Neuronal stem cell (in vitro differentiated cells): ENCODE results near the gene SPART.
"Not testable (repeated sequence)": the region's sequence is repeated elsewhere in the genome, so short reads cannot be mapped to it uniquely, and the experiment has no call there.

Experiments
- DNase-seq: peaks from one replicate; pipeline ENCODE4 v3.0.0-alpha.2; 2013; ENCODE audit warnings: low spot score
- H2AFZ ChIP-seq: one replicate; pipeline ENCODE4 v1.6.1; 2013; ENCODE audit warnings: mild to moderate bottlenecking, low read length, inconsistent platforms
- H2AK5ac ChIP-seq: 2 replicates; pipeline ENCODE4 v1.6.1; 2013; ENCODE audit warnings: low read depth, mild to moderate bottlenecking, inconsistent platforms, low read length, moderate library complexity, mixed read lengths
- H2BK120ac ChIP-seq: 2 replicates; pipeline ENCODE4 v1.6.1; 2013; ENCODE audit warnings: low read depth, mild to moderate bottlenecking, inconsistent platforms, low read length, moderate library complexity, mixed read lengths
- H2BK12ac ChIP-seq: one replicate; pipeline ENCODE4 v1.6.1; 2013; ENCODE audit warnings: low read length, inconsistent platforms
- H2BK15ac ChIP-seq: 2 replicates; pipeline ENCODE4 v1.6.1; 2013; ENCODE audit warnings: mild to moderate bottlenecking, low read length, inconsistent platforms, mixed read lengths
- H2BK5ac ChIP-seq: one replicate; pipeline ENCODE4 v1.6.1; 2013; ENCODE audit warnings: inconsistent platforms, mild to moderate bottlenecking, low read length, moderate library complexity
- H3K14ac ChIP-seq: one replicate; pipeline ENCODE4 v1.6.1; 2013; ENCODE audit warnings: low read length, inconsistent platforms
- H3K18ac ChIP-seq: 2 replicates; pipeline ENCODE4 v1.6.1; 2013; ENCODE audit warnings: low read length, inconsistent platforms
- H3K23ac ChIP-seq: 2 replicates; pipeline ENCODE4 v1.6.1; 2013; ENCODE audit warnings: low read depth, mild to moderate bottlenecking, mixed read lengths, low read length, inconsistent platforms; ENCODE audit not compliant: poor library complexity
- H3K27ac ChIP-seq: replicated peaks from 3 replicates; pipeline ENCODE4 v1.5.1; 2013; ENCODE audit warnings: low read length, inconsistent platforms
- H3K27me3 ChIP-seq, 3 experiments: 2 replicates each; pipeline ENCODE4 v1.6.1; 2013; ENCODE audit warnings: low read length in 3 of 3, mild to moderate bottlenecking in 2 of 3, inconsistent platforms in 1 of 3, low read depth in 1 of 3, mixed read lengths in 1 of 3, moderate library complexity in 1 of 3; ENCODE audit not compliant: control insufficient read depth in 3 of 3, insufficient read depth in 3 of 3
- H3K36me3 ChIP-seq, 2 donors: replicated peaks in 1 of 2; 2 replicates each; pipeline ENCODE4 v1.6.1; 2013; ENCODE audit warnings: low read length in 2 of 2; ENCODE audit not compliant: control insufficient read depth in 2 of 2, insufficient read depth in 2 of 2
- H3K4ac ChIP-seq: 2 replicates; pipeline ENCODE4 v1.6.1; 2013; ENCODE audit warnings: inconsistent platforms, mild to moderate bottlenecking, low read length, moderate library complexity
- H3K4me1 ChIP-seq, 2 donors: 1 replicate in 1 of 2; 2 replicates in 1 of 2; pipeline ENCODE4 v1.6.1; 2013; ENCODE audit warnings: low read length in 2 of 2, low read depth in 1 of 2; ENCODE audit not compliant: control insufficient read depth in 2 of 2, insufficient read depth in 1 of 2
- H3K4me2 ChIP-seq: one replicate; pipeline ENCODE4 v1.6.1; 2013; ENCODE audit warnings: mild to moderate bottlenecking, low read length, inconsistent platforms; ENCODE audit not compliant: insufficient read depth, poor library complexity, severe bottlenecking
- H3K4me3 ChIP-seq, 2 donors: 2 replicates each; pipeline ENCODE4 v1.5.1; 2013; ENCODE audit warnings: low read length in 2 of 2, mild to moderate bottlenecking in 2 of 2, inconsistent platforms in 1 of 2, moderate library complexity in 1 of 2
- H3K79me1 ChIP-seq: one replicate; pipeline ENCODE4 v1.6.1; 2013; ENCODE audit warnings: low read depth, mild to moderate bottlenecking, inconsistent platforms, low read length, moderate library complexity
- H3K9ac ChIP-seq: one replicate; pipeline ENCODE4 v1.6.1; 2013; ENCODE audit warnings: mild to moderate bottlenecking, low read depth, low read length, inconsistent platforms; ENCODE audit not compliant: poor library complexity
- H3K9me3 ChIP-seq, 2 donors: replicated peaks in 1 of 2; 2 replicates each; pipeline versions ENCODE3 to v1.6.1; 2013; ENCODE audit warnings: low read length in 2 of 2, mild to moderate bottlenecking in 2 of 2, inconsistent platforms in 1 of 2, low read depth in 1 of 2, mixed read lengths in 1 of 2, moderate library complexity in 1 of 2; ENCODE audit not compliant: control insufficient read depth in 2 of 2, insufficient read depth in 1 of 2
- H4K8ac ChIP-seq: one replicate; pipeline ENCODE4 v1.6.1; 2013; ENCODE audit warnings: low read depth, mild to moderate bottlenecking, inconsistent platforms, low read length, moderate library complexity
- H4K91ac ChIP-seq: one replicate; pipeline ENCODE4 v1.6.1; 2013; ENCODE audit warnings: low read length, low read depth, mild to moderate bottlenecking, inconsistent platforms; ENCODE audit not compliant: poor library complexity
- WGBS, 2 donors: extraction: QIAGEN DNeasy Blood & Tissue Kit; methylation state at CpG; one replicate each; pipeline ENCODE4 v1.1.7; 2013; ENCODE audit warnings: missing lambda C conversion rate in 2 of 2, mixed read lengths in 1 of 2; ENCODE audit not compliant: insufficient read length in 2 of 2, insufficient replicate concordance in 1 of 2; ENCODE audit errors: extremely low coverage in 2 of 2; 5-methylcytosine and 5-hydroxymethylcytosine counted together

SPART gene

DNA sequence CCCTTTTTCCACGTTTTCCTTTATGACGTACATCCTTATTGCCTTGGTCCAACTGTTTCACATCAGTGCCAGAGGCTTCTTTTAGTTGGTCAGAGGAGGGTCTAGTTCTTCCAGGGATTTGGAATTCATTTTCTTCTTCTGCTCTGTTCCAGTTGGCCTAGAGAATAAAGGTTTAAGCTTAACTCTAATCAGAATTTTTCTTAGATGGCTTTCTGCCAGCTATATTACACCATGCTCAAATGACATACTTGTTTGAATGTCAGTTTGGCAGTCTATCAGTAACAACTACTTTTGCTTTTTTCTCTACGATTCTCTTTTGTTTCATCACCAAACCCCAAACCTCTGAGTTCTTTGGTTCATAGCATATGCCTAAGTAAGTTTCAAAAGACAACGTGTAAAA lies 16.8 kb downstream of the SPART start:
- H3K4me1 ChIP-seq, result peaks cover 0 to 1% of the 10 kb centered on the region in 2 donors
- no CpG with 5 or more reads among the region's 4 CpGs for WGBS, 2 donors
- H2BK120ac ChIP-seq, result no peak overlapping the region
- H3K9ac ChIP-seq, result no peak overlapping the region
- peaks cover 1% of the 10 kb centered on the region for H3K79me1 ChIP-seq
- no peak overlapping the region for H4K8ac ChIP-seq
- H3K9me3 ChIP-seq, result no peaks in the 10 kb centered on the region
- no peak overlapping the region for H2AFZ ChIP-seq
- H3K4me2 ChIP-seq, result no peak overlapping the region
- H2BK5ac ChIP-seq, result no peak overlapping the region
- no peak overlapping the region for H3K27ac ChIP-seq
- H3K18ac ChIP-seq, result no peak overlapping the region
- H3K23ac ChIP-seq, result no peak overlapping the region
- no peak for DNase-seq
- H3K27me3 ChIP-seq, result no peaks in the 10 kb centered on the region
- H2BK15ac ChIP-seq, result no peak overlapping the region
- no peak overlapping the region for H2BK12ac ChIP-seq
- H2AK5ac ChIP-seq, result no peak overlapping the region
- no peak overlapping the region for H3K4ac ChIP-seq
- H4K91ac ChIP-seq, result no peak overlapping the region
- H3K14ac ChIP-seq, result no peak overlapping the region
- no peak overlapping the region for H3K4me3 ChIP-seq
- H3K36me3 ChIP-seq, result peaks cover 2 to 98% of the 10 kb centered on the region in 2 donors

DNA sequence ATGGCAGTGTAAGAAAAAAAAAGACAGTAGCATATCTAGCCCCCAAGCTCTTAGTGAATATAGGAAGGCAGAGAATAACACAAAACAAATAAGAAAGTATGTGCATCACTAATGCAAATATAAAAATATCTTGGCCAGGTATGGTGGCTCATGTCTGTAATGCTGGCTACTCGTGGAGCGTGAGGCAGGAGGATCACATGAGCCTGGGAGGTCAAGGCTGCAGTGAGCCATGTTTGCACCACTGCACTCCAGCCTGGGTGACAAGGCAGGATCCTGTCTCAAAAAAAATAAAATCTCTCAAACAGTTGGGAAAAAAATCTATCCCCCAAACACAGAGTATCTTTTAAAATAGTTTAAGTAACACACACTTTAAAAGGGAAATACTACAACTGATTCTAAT lies 17.4 kb downstream of the SPART start:
- H2AFZ ChIP-seq, result no peak overlapping the region
- H3K27me3 ChIP-seq, result no peaks in the 10 kb centered on the region
- H3K4ac ChIP-seq, result no peak overlapping the region
- no peak overlapping the region for H2BK12ac ChIP-seq
- H4K91ac ChIP-seq, result no peak overlapping the region
- DNase-seq, result no peak
- H3K9me3 ChIP-seq, result no peaks in the 10 kb centered on the region
- no peak overlapping the region for H2BK120ac ChIP-seq
- no peak overlapping the region for H2BK15ac ChIP-seq
- H4K8ac ChIP-seq, result no peak overlapping the region
- no peak overlapping the region for H3K9ac ChIP-seq
- no peak overlapping the region for H2AK5ac ChIP-seq
- peaks cover 1% of the 10 kb centered on the region for H3K79me1 ChIP-seq
- H3K4me2 ChIP-seq, result no peak overlapping the region
- H3K36me3 ChIP-seq, result peaks cover 7 to 98% of the 10 kb centered on the region in 2 donors
- H3K4me3 ChIP-seq, result no peak overlapping the region
- WGBS, 2 donors, result no CpG with 5 or more reads among the region's 2 CpGs
- H3K27ac ChIP-seq, result no peak overlapping the region
- H3K14ac ChIP-seq, result no peak overlapping the region
- H3K18ac ChIP-seq, result no peak overlapping the region
- H3K23ac ChIP-seq, result no peak overlapping the region
- H2BK5ac ChIP-seq, result no peak overlapping the region
- H3K4me1 ChIP-seq, result peaks cover 0 to 1% of the 10 kb centered on the region in 2 donors

DNA sequence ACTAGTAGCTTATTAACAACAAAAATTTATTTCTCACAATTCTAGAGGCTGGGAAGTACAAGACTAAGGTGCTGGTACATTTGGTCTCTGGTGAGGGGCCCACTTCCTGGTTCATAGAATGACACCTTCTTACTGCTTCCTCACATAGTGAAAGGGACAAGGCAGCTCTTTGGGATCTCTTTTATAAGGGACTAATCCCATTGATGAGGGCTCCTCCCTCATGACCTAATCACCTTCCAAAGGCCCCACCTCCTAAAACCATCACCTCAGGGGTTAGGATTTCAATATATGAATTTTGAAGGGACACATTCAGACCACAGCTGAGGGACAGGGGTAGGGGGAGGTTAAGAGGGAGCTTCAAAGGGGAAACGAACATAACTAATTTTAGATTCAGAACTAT lies 20.3 kb downstream of the SPART start:
- Histone ChIP-seq H2BK5ac (no peak overlapping the region), H3K27ac (no peak overlapping the region)

DNA sequence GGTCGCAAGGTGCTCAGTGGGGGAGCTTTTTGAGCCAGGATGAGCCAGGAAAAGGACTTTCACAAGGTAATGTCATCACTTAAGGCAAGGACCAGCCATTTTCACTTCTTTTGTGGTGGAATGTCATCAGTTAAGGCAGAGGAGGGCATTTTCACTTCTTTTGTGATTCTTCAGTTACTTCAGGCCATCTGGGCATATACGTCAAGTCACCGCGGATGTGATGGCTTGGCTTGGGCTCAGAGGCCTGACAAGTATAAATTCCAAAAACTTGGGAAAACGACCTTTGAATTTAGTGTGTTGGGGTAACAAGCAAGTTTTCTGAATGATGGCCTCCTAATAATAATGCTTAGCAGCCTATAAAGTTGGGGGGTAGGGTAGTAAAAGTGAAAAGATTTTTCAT lies 21.3 kb downstream of the SPART start:
- H2BK12ac ChIP-seq, result not testable (repeated sequence)

More for the DNA sequence above, 20.3 kb downstream of the SPART start:
- Histone ChIP-seq H3K79me1 (peaks cover 1% of the 10 kb centered on the region), H3K4me3 (no peak overlapping the region), H3K18ac (no peak overlapping the region), H3K9ac (no peak overlapping the region), H3K27me3 (no peaks in the 10 kb centered on the region), H3K4me1 (peaks cover 0 to 1% of the 10 kb centered on the region in 2 donors), H3K4me2 (no peak overlapping the region), H3K14ac (no peak overlapping the region), H2BK120ac (no peak overlapping the region), H2BK12ac (no peak overlapping the region), H4K8ac (no peak overlapping the region), H3K9me3 (no peaks in the 10 kb centered on the region), H3K23ac (no peak overlapping the region), H3K36me3 (peaks cover 9 to 89% of the 10 kb centered on the region in 2 donors), H3K4ac (no peak overlapping the region), H2AK5ac (no peak overlapping the region), H2BK15ac (no peak overlapping the region), H2AFZ (no peak overlapping the region), H4K91ac (no peak overlapping the region)
- no CpG with 5 or more reads among the region's 1 CpG for WGBS, 2 donors
- DNase-seq, result no peak

More for the DNA sequence above, 21.3 kb downstream of the SPART start:
- H2AK5ac ChIP-seq, H3K14ac ChIP-seq, H2BK5ac ChIP-seq, H4K91ac ChIP-seq, H3K79me1 ChIP-seq, H3K9me3 ChIP-seq, H3K9ac ChIP-seq, H3K4me1 ChIP-seq, H3K27ac ChIP-seq, H2BK15ac ChIP-seq, DNase-seq, H3K4ac ChIP-seq, H4K8ac ChIP-seq, H3K18ac ChIP-seq, H2AFZ ChIP-seq, H3K4me2 ChIP-seq, H3K4me3 ChIP-seq, H3K23ac ChIP-seq, H2BK120ac ChIP-seq, H3K27me3 ChIP-seq: not testable (repeated sequence)
- no CpG with 5 or more reads among the region's 5 CpGs for WGBS, 2 donors
- peaks cover 9 to 78% of the 10 kb centered on the region in 2 donors for H3K36me3 ChIP-seq
